Memory B cell (primary cell): ENCODE data around the gene PPM1L.

ENCODE experiments used
- ATAC-seq: fragments of 150-1000 bp; cut with Tn5 transposase; 2 replicates; pipeline ENCODE4 v1.10.0; 2021; ENCODE audit warnings: low read depth, mild to moderate bottlenecking, moderate library complexity
- DNase-seq, 2 donors: peaks; one replicate each; pipeline ENCODE4 v3.0.0; 2022; ENCODE audit warnings: low spot score in 2 of 2
- H3K27ac Mint-ChIP-seq: one replicate; pipeline ENCODE4 v1.8.0; 2022; ENCODE audit warnings: mild to moderate bottlenecking, moderate library complexity, mixed read lengths
- H3K27me3 Mint-ChIP-seq: one replicate; pipeline ENCODE4 v1.8.0; 2022; ENCODE audit warnings: mixed read lengths
- H3K36me3 Mint-ChIP-seq: one replicate; pipeline ENCODE4 v1.8.0; 2022; ENCODE audit warnings: mild to moderate bottlenecking, mixed read lengths
- H3K4me1 Mint-ChIP-seq: one replicate; pipeline ENCODE4 v1.8.0; 2022; ENCODE audit warnings: mixed read lengths
- H3K4me3 Mint-ChIP-seq: one replicate; pipeline ENCODE4 v1.8.0; 2022; ENCODE audit warnings: mild to moderate bottlenecking, moderate library complexity, mixed read lengths
- H3K9me3 Mint-ChIP-seq: one replicate; pipeline ENCODE4 v1.8.0; 2022; ENCODE audit warnings: mixed read lengths

PPM1L gene

GRCh38 chr3:160778480-160778879 lies 22.4 kb downstream of the PPM1L start:
- H3K4me3 Mint-ChIP-seq: no peak overlapping the region
- no peaks in the 10 kb centered on the region for H3K27me3 Mint-ChIP-seq
- H3K4me1 Mint-ChIP-seq: peaks cover 10% of the 10 kb centered on the region
- no peak for ATAC-seq
- H3K27ac Mint-ChIP-seq: no peak overlapping the region
- no peaks in the 10 kb centered on the region for H3K9me3 Mint-ChIP-seq
- no peak for DNase-seq
- H3K36me3 Mint-ChIP-seq: no peaks in the 10 kb centered on the region

GRCh38 chr3:160779040-160779439 lies 23.0 kb downstream of the PPM1L start:
- H3K4me1 Mint-ChIP-seq: peaks cover 5% of the 10 kb centered on the region
- H3K9me3 Mint-ChIP-seq: no peaks in the 10 kb centered on the region
- ATAC-seq: no peak
- H3K4me3 Mint-ChIP-seq: no peak overlapping the region
- H3K36me3 Mint-ChIP-seq: no peaks in the 10 kb centered on the region
- H3K27ac Mint-ChIP-seq: no peak overlapping the region
- DNase-seq: no peak
- H3K27me3 Mint-ChIP-seq: no peaks in the 10 kb centered on the region

- Mint-ChIP-seq H3K27me3 (no peaks in the 10 kb centered on the region), H3K4me1 (peaks cover 6% of the 10 kb centered on the region), H3K36me3 (no peaks in the 10 kb centered on the region), H3K27ac (no peak overlapping the region), H3K4me3 (no peak overlapping the region), H3K9me3 (no peaks in the 10 kb centered on the region)
- DNase-seq (no peak), ATAC-seq (no peak)
Observed at GRCh38 chr3:160780245-160780644, 24.2 kb downstream of the PPM1L start.

GRCh38 chr3:160781402-160781801 lies 25.4 kb downstream of the PPM1L start:
- no peak for DNase-seq
- peaks cover 12% of the 10 kb centered on the region for H3K4me1 Mint-ChIP-seq
- H3K9me3 Mint-ChIP-seq: peaks cover 1% of the 10 kb centered on the region
- no peak for ATAC-seq
- no peak overlapping the region for H3K4me3 Mint-ChIP-seq
- H3K27ac Mint-ChIP-seq: no peak overlapping the region
- H3K27me3 Mint-ChIP-seq: peaks cover 1% of the 10 kb centered on the region
- peaks cover 2% of the 10 kb centered on the region for H3K36me3 Mint-ChIP-seq

GRCh38 chr3:160781863-160782262 lies 25.8 kb downstream of the PPM1L start:
- Mint-ChIP-seq H3K36me3 (peaks cover 2% of the 10 kb centered on the region), H3K4me3 (no peak overlapping the region), H3K27ac (no peak overlapping the region), H3K27me3 (peaks cover 1% of the 10 kb centered on the region), H3K4me1 (peaks cover 12% of the 10 kb centered on the region), H3K9me3 (peaks cover 3% of the 10 kb centered on the region)
- ATAC-seq (no peak), DNase-seq (no peak)

GRCh38 chr3:160784853-160785252 lies 28.8 kb downstream of the PPM1L start:
- no peak for DNase-seq
- no peak for ATAC-seq
- Mint-ChIP-seq H3K27me3 (peaks cover 1% of the 10 kb centered on the region), H3K9me3 (peaks cover 10% of the 10 kb centered on the region), H3K36me3 (peaks cover 2% of the 10 kb centered on the region), H3K4me3 (no peak overlapping the region), H3K27ac (no peak overlapping the region), H3K4me1 (peaks cover 12% of the 10 kb centered on the region)

- Mint-ChIP-seq H3K27ac (no peak overlapping the region), H3K27me3 (peaks cover 1% of the 10 kb centered on the region), H3K4me3 (no peak overlapping the region), H3K4me1 (peaks cover 5% of the 10 kb centered on the region), H3K36me3 (peaks cover 2% of the 10 kb centered on the region), H3K9me3 (peaks cover 10% of the 10 kb centered on the region)
- no peak for ATAC-seq
- DNase-seq: no peak
Observed at GRCh38 chr3:160790726-160791125, 34.7 kb downstream of the PPM1L start.

GRCh38 chr3:160792540-160792939 lies 36.5 kb downstream of the PPM1L start:
- no peak overlapping the region for H3K4me3 Mint-ChIP-seq
- ATAC-seq (no peak), DNase-seq (no peak)
- no peaks in the 10 kb centered on the region for H3K27me3 Mint-ChIP-seq
- H3K4me1 Mint-ChIP-seq: peaks cover 3% of the 10 kb centered on the region
- no peaks in the 10 kb centered on the region for H3K36me3 Mint-ChIP-seq
- no peak overlapping the region for H3K27ac Mint-ChIP-seq
- no peaks in the 10 kb centered on the region for H3K9me3 Mint-ChIP-seq

- Mint-ChIP-seq H3K27ac (no peak overlapping the region), H3K9me3 (no peaks in the 10 kb centered on the region), H3K4me3 (no peak overlapping the region), H3K27me3 (peaks cover 2% of the 10 kb centered on the region), H3K36me3 (no peaks in the 10 kb centered on the region), H3K4me1 (peaks cover 3% of the 10 kb centered on the region)
- DNase-seq (no peak), ATAC-seq (no peak)
Observed at GRCh38 chr3:160793722-160794252, 37.8 kb downstream of the PPM1L start.

GRCh38 chr3:160796089-160796812 lies 40.2 kb downstream of the PPM1L start:
- DNase-seq (no peak), ATAC-seq (no peak)
- H3K27ac Mint-ChIP-seq: no peak overlapping the region
- H3K4me3 Mint-ChIP-seq: no peak overlapping the region
- H3K4me1 Mint-ChIP-seq: peaks cover 3% of the 10 kb centered on the region
- peaks cover 2% of the 10 kb centered on the region for H3K27me3 Mint-ChIP-seq
- H3K36me3 Mint-ChIP-seq: no peaks in the 10 kb centered on the region
- H3K9me3 Mint-ChIP-seq: no peaks in the 10 kb centered on the region

- no peak overlapping the region for H3K27ac Mint-ChIP-seq
Observed at GRCh38 chr3:160796813-160797164, 40.8 kb downstream of the PPM1L start.

GRCh38 chr3:160797356-160797755 lies 41.3 kb downstream of the PPM1L start:
- no peak overlapping the region for H3K4me3 Mint-ChIP-seq
- no peaks in the 10 kb centered on the region for H3K9me3 Mint-ChIP-seq

More at GRCh38 chr3:160796813-160797164, 40.8 kb downstream of the PPM1L start:
- Mint-ChIP-seq H3K4me3 (no peak overlapping the region), H3K27me3 (peaks cover 2% of the 10 kb centered on the region), H3K9me3 (no peaks in the 10 kb centered on the region), H3K4me1 (peaks cover 4% of the 10 kb centered on the region), H3K36me3 (no peaks in the 10 kb centered on the region)
- ATAC-seq (no peak), DNase-seq (no peak)

GRCh38 chr3:160801386-160802118 lies 45.5 kb downstream of the PPM1L start:
- H3K36me3 Mint-ChIP-seq: no peaks in the 10 kb centered on the region
- H3K4me3 Mint-ChIP-seq: peak overlapping the region; percentile 74
- peaks cover 2% of the 10 kb centered on the region for H3K27me3 Mint-ChIP-seq
- H3K9me3 Mint-ChIP-seq: no peaks in the 10 kb centered on the region
- peak; percentile 64 for ATAC-seq
- peaks cover 7% of the 10 kb centered on the region for H3K4me1 Mint-ChIP-seq
- DNase-seq: no peak
- peak overlapping the region; percentile 76 for H3K27ac Mint-ChIP-seq

More at GRCh38 chr3:160797356-160797755, 41.3 kb downstream of the PPM1L start:
- peaks cover 8% of the 10 kb centered on the region for H3K4me1 Mint-ChIP-seq
- no peak overlapping the region for H3K27ac Mint-ChIP-seq
- no peak for DNase-seq
- peaks cover 2% of the 10 kb centered on the region for H3K27me3 Mint-ChIP-seq
- no peaks in the 10 kb centered on the region for H3K36me3 Mint-ChIP-seq
- ATAC-seq: no peak

GRCh38 chr3:160804762-160805161 lies 48.7 kb downstream of the PPM1L start:
- Mint-ChIP-seq H3K9me3 (no peaks in the 10 kb centered on the region), H3K4me3 (no peak overlapping the region), H3K4me1 (peaks cover 11% of the 10 kb centered on the region), H3K27ac (no peak overlapping the region), H3K27me3 (no peaks in the 10 kb centered on the region), H3K36me3 (no peaks in the 10 kb centered on the region)
- no peak for DNase-seq
- no peak for ATAC-seq
